Esophagus muscularis mucosa (tissue), 4 donors: Measurements from ENCODE around the gene KCP.

Experiments
- CTCF ChIP-seq, 3 experiments: fragments of 200-600 bp in 2 of 3; fragments of 450-650 bp in 1 of 3; sonication (generic) in 2 of 3; IDR thresholded peaks; one replicate each; pipeline ENCODE4 v1.5.1; 2017 to 2019; ENCODE audit warnings: antibody characterized with exemption in 3 of 3, mild to moderate bottlenecking in 2 of 3, moderate library complexity in 1 of 3
- EP300 ChIP-seq: sonication (generic); formaldehyde crosslinking; IDR thresholded peaks from one replicate; pipeline ENCODE4 v1.6.1; 2017; ENCODE audit warnings: antibody characterized with exemption
- POLR2A ChIP-seq: fragments of 450-650 bp; IDR thresholded peaks from one replicate; pipeline ENCODE4 v1.6.1; 2017; ENCODE audit warnings: antibody characterized with exemption, moderate library complexity, mild to moderate bottlenecking, low read depth
- POLR2AphosphoS5 ChIP-seq, 2 donors: sonication (generic); formaldehyde crosslinking; IDR thresholded peaks; one replicate each; pipeline ENCODE4 v1.6.1; 2017; ENCODE audit warnings: antibody characterized with exemption in 2 of 2

DNA sequence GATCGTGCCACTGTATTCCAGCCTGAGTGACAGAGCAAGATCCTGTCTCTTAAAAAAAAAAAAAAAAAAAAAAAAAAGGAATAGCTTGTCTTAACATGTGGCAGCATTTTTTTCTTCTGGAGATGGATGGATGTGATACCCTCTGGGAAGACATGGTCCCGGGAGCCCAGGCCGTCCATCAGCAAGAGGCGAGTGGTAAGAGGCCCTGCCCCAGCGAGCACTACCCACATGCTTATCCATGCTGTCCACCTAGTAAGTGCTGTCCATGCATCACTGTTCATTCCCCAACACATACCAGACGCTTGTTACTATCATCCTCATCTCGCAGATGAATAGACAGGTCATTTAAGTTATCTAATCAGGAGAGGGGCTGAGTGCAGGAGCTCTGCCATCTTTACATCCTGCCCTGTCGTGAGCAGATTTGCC, 35.0 kb downstream of the KCP start:
- TF ChIP-seq CTCF (IDR thresholded peaks at IDR 0.05) = no peak
- no peak for TF ChIP-seq POLR2A
- no peak for TF ChIP-seq POLR2AphosphoS5 (IDR thresholded peaks at IDR 0.05)
- TF ChIP-seq EP300 = no peak
